ENCODE measurements around the gene TWF1. TPM values are rescaled to one million over a fixed set of nuclear protein-coding genes. Genes with fewer than 3 reads are reported as not detected.

The TWF1 gene
- total RNA-seq, 2 donors from 2014 or later = 18.8 to 45.4 TPM

DNA sequence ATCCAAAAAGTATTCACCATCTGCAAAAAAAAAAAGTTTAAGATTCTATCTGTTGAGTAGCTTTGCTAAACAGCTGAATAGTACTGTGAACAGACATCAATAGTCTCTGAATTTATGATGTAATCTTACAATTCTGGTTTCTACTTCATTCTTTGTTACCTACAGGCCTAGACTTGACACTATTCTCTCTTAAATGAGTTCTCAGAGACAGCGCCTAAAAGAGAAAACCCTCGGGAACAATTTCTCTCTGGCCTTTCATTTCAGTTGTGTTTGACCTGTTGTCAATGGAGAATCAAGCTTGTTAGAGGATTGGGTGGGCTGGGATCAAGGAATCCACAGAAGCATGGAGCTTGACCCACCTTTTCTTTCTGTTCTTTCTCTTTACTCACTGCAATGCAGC is 5.9 kb upstream of the TWF1 start:
- intact Hi-C loops (cut with DNase I) = no loop called here
- Histone ChIP-seq H3K9me3 (no peaks in the 10 kb centered on the region), H3K36me3 (replicated peaks in 1 of 2; ENCODE audit: insufficient read depth in 1 of 2, low read depth in 2 of 2) (no peaks in the 10 kb centered on the region), H3K27me3 (no peaks in the 10 kb centered on the region), H3K4me1 (peaks cover 2% of the 10 kb centered on the region), H3K4me3 (no peak overlapping the region), H3K27ac (no peak overlapping the region)
- DNase-seq = no peak
- WGBS, 2 donors = 70 to 78% methylated on average over 2 of the region's 2 CpGs
- ATAC-seq = no peak
- no peak for TF ChIP-seq POLR2A (IDR thresholded peaks at IDR 0.05)
- TF ChIP-seq, protein P1, sequence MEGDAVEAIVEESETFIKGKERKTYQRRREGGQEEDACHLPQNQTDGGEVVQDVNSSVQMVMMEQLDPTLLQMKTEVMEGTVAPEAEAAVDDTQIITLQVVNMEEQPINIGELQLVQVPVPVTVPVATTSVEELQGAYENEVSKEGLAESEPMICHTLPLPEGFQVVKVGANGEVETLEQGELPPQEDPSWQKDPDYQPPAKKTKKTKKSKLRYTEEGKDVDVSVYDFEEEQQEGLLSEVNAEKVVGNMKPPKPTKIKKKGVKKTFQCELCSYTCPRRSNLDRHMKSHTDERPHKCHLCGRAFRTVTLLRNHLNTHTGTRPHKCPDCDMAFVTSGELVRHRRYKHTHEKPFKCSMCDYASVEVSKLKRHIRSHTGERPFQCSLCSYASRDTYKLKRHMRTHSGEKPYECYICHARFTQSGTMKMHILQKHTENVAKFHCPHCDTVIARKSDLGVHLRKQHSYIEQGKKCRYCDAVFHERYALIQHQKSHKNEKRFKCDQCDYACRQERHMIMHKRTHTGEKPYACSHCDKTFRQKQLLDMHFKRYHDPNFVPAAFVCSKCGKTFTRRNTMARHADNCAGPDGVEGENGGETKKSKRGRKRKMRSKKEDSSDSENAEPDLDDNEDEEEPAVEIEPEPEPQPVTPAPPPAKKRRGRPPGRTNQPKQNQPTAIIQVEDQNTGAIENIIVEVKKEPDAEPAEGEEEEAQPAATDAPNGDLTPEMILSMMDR (IDR thresholded peaks at IDR 0.05) = no peak

DNA sequence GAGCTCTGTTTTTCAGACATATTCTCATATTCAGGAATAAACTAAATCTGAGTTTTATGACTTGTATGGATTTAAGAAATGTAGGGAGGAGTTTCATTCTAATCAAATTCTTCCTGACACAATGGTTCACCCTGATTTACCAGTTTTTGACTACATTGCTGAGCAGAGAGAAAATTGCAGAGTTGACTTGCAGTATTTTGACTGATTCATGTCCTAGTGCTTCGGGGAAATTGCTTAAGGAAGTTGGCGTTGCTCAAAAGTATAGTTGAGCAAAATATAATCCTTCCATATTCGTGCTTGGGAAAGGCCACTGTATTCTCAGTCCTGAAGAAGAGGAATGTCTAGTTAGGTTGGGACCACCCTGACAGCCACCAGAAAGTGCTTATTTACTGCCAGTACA is 1.3 kb upstream of the TWF1 start:
- Histone ChIP-seq H3K4me3 (no peak overlapping the region), H3K36me3 (replicated peaks in 1 of 2; ENCODE audit: insufficient read depth in 1 of 2, low read depth in 2 of 2) (no peaks in the 10 kb centered on the region), H3K27ac (peak overlapping the region in 2 of 4 donors; percentile 1 to 98), H3K4me1 (peaks cover 17% of the 10 kb centered on the region), H3K9me3 (no peaks in the 10 kb centered on the region), H3K27me3 (no peaks in the 10 kb centered on the region)
- TF ChIP-seq, protein P1 (IDR thresholded peaks at IDR 0.05) = no peak
- no peak for TF ChIP-seq POLR2A (IDR thresholded peaks at IDR 0.05)
- no peak for ATAC-seq
- intact Hi-C loops (cut with DNase I) = no loop called here
- DNase-seq = no peak
- 85 to 94% methylated on average over 3 of the region's 3 CpGs for WGBS, 2 donors

- no peaks in the 10 kb centered on the region for H3K36me3 ChIP-seq (replicated peaks in 1 of 2; ENCODE audit: insufficient read depth in 1 of 2, low read depth in 2 of 2)
- WGBS, 2 donors = 2 to 8% methylated on average over 3 of the region's 3 CpGs
- intact Hi-C loops (cut with DNase I) = no loop called here
- peak overlapping the region; percentile 80 to 98 (median 94) for H3K27ac ChIP-seq
- H3K4me1 ChIP-seq = peaks cover 17% of the 10 kb centered on the region
- peak overlapping the region in 1 of 2 donors; percentile 87 for H3K4me3 ChIP-seq
- no peak for TF ChIP-seq POLR2A (IDR thresholded peaks at IDR 0.05)
- TF ChIP-seq, protein P1 (IDR thresholded peaks at IDR 0.05) = no peak
- no peaks in the 10 kb centered on the region for H3K27me3 ChIP-seq
- H3K9me3 ChIP-seq = no peaks in the 10 kb centered on the region
- no peak for DNase-seq
- no peak for ATAC-seq
Measured at GRCh38 chr12:43806737-43807072, 588 bp upstream of the TWF1 start.

DNA sequence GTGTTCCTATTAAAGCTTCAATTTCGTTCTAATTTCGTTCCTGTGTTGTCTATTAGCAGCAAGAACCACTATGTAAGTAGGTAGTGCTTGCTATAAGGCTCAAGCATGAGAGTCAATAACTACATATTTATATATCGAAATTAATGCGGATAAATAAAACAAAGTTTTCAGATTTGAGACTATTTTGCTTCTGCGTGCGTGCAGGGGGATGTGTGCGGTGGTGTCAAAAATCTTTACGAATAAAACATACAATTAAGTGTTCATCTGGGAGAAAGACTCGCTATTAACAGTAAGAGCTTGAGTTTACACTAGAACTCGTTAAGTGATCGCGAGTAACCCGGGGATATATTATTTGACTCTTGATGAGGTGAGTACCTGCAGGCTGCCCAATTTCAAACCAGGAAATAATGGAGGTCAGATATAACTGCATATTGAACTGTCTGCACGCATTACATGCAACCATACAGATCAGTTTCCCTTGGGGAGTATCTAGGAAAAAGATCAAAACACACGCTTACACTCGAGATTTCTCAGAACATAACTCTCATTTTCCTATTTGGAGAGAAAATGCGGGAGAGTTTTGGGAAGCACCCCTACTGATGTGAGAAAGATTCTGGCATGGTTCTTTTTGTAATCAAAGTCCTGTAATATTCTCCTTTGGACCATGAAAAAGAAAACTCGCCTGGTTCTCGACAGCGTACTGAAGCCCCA is 813 bp downstream of the TWF1 start:
- DNase-seq = peak in 1 of 4 donors; percentile 7
- H3K27me3 ChIP-seq = no peaks in the 10 kb centered on the region
- H3K4me3 ChIP-seq = peak overlapping the region; percentile 76 to 87
- intact Hi-C loops (cut with DNase I) = no loop called here
- TF ChIP-seq, protein P1 (IDR thresholded peaks at IDR 0.05) = no peak
- no peak for TF ChIP-seq POLR2A (IDR thresholded peaks at IDR 0.05)
- peak overlapping the region in 3 of 4 donors; percentile 80 to 98 (median 98) for H3K27ac ChIP-seq
- ATAC-seq = no peak
- WGBS, 2 donors = 3 to 4% methylated on average over 18 to 20 of the region's 20 CpGs
- peaks cover 0 to 6% of the 10 kb centered on the region in 2 donors for H3K36me3 ChIP-seq (replicated peaks in 1 of 2; ENCODE audit: insufficient read depth in 1 of 2, low read depth in 2 of 2)
- peaks cover 17% of the 10 kb centered on the region for H3K4me1 ChIP-seq
- no peaks in the 10 kb centered on the region for H3K9me3 ChIP-seq

Measured in body of pancreas (tissue), 4 donors.